Transverse colon (tissue), 4 donors: ENCODE measurements around the gene BYSL. TPM values are rescaled to one million over a fixed set of nuclear protein-coding genes. Genes with fewer than 3 reads are reported as not detected.

ENCODE experiments used
- DNase-seq: peaks from one replicate; pipeline ENCODE4 v3.0.0-alpha.2; 2019
- H3K27ac ChIP-seq, 4 donors: fragments of 200-600 bp; sonication (generic); 2 replicates each; pipeline ENCODE4 v1.5.1; 2016 to 2018; ENCODE audit warnings: inconsistent platforms in 4 of 4
- H3K27me3 ChIP-seq: fragments of 200-600 bp; sonication (generic); 2 replicates; pipeline ENCODE4 v1.5.1; 2017; ENCODE audit warnings: inconsistent platforms
- H3K36me3 ChIP-seq, 4 donors: fragments of 200-600 bp; sonication (generic); 2 replicates each; pipeline ENCODE4 v1.5.1; 2017 to 2019; ENCODE audit warnings: inconsistent platforms in 4 of 4
- H3K4me1 ChIP-seq, 4 donors: fragments of 200-600 bp; sonication (generic); 2 replicates each; pipeline ENCODE4 v1.5.1; 2017 to 2020; ENCODE audit warnings: inconsistent platforms in 4 of 4
- H3K4me3 ChIP-seq, 4 donors: fragments of 200-600 bp; sonication (generic); 1 replicate in 1 of 4; 2 replicates in 3 of 4; pipeline versions ENCODE4 v1.5.1 to v1.6.1; 2017 to 2019; ENCODE audit warnings: inconsistent platforms in 4 of 4
- H3K9me3 ChIP-seq, 2 donors: fragments of 200-600 bp; sonication (generic); 2 replicates each; pipeline ENCODE4 v1.5.1; 2017 to 2019; ENCODE audit warnings: inconsistent platforms in 2 of 2
- CTCF ChIP-seq, 5 experiments: fragments of 200-600 bp in 3 of 5; fragments of 450-650 bp in 2 of 5; sonication (generic) in 3 of 5; IDR thresholded peaks; 1 replicate in 2 of 5; 2 replicates in 3 of 5; pipeline ENCODE4 v1.5.1; 2016 to 2017; ENCODE audit warnings: antibody characterized with exemption in 5 of 5, inconsistent platforms in 3 of 5, mild to moderate bottlenecking in 2 of 5, moderate library complexity in 1 of 5
- EP300 ChIP-seq: sonication (generic); formaldehyde crosslinking; IDR thresholded peaks from one replicate; pipeline ENCODE4 v1.6.1; 2017; ENCODE audit warnings: antibody characterized with exemption, low read depth
- POLR2A ChIP-seq: fragments of 450-650 bp; IDR thresholded peaks from one replicate; pipeline ENCODE4 v1.6.1; 2016; ENCODE audit warnings: antibody characterized with exemption, mild to moderate bottlenecking, moderate library complexity
- POLR2AphosphoS5 ChIP-seq, 3 donors: sonication (generic); formaldehyde crosslinking; IDR thresholded peaks; one replicate each; pipeline ENCODE4 v1.6.1; 2016; ENCODE audit warnings: antibody characterized with exemption in 3 of 3
- WGBS, 2 donors: methylation state at CpG; one replicate each; pipeline ENCODE4 v1.1.5; 2018; ENCODE audit warnings: low coverage in 1 of 2; 5-methylcytosine and 5-hydroxymethylcytosine counted together
- in situ Hi-C, 4 donors: fragments of 200-750 bp; cut with MboI; loops; one replicate each; pipeline versions ENCODE4 v1.15.0 to v1.15.1; 2017; ENCODE audit warnings: low sequenced_read_pairs in 3 of 4, low pct_ligation_motif_present in 1 of 4, low pct_unique_long_range_greater_than_20kb in 1 of 4
- intact Hi-C: fragments of 100-400 bp; cut with DNase I; formaldehyde crosslinking; loops from one replicate; pipeline ENCODE4 v1.15.1; 2023; ENCODE audit warnings: low total_unique reads
- total RNA-seq, 4 donors: library from RNA; depleted of rRNA; stranded (reverse); fragments of >200 nt; gene quantifications; one replicate each; pipeline ENCODE4 v1.1.0, GENCODE V29; 2016

Gene BYSL
- total RNA-seq, 4 donors from 2014 or later, result 3.4 to 5.9 (median 5.2) TPM

- no peak for DNase-seq
- no peak overlapping the region for H3K27ac ChIP-seq
- no peaks in the 10 kb centered on the region for H3K36me3 ChIP-seq
- H3K9me3 ChIP-seq, result no peaks in the 10 kb centered on the region
- TF ChIP-seq CTCF (IDR thresholded peaks at IDR 0.05), result no peak
- TF ChIP-seq POLR2AphosphoS5 (IDR thresholded peaks at IDR 0.05), result no peak
- no peak for TF ChIP-seq EP300
- no peak for TF ChIP-seq POLR2A
- intact Hi-C loops, result no loop called here
- WGBS, 2 donors, result 90 to 93% methylated on average over 2 of the region's 2 CpGs
- H3K4me3 ChIP-seq, result no peak overlapping the region
- in situ Hi-C loops, result no loop called here
- H3K27me3 ChIP-seq, result no peaks in the 10 kb centered on the region
- no peaks in the 10 kb centered on the region for H3K4me1 ChIP-seq
These were observed 33.4 kb downstream of the BYSL start for GRCh38 chr6:41954668-41955067.

- DNase-seq, result no peak
- intact Hi-C loops (no loop called here), in situ Hi-C loops (no loop called here)
- H3K9me3 ChIP-seq, result no peaks in the 10 kb centered on the region
- TF ChIP-seq POLR2AphosphoS5 (IDR thresholded peaks at IDR 0.05), result no peak
- no peak for TF ChIP-seq CTCF (IDR thresholded peaks at IDR 0.05)
- TF ChIP-seq EP300, result no peak
- no peak for TF ChIP-seq POLR2A
- no peaks in the 10 kb centered on the region for H3K27me3 ChIP-seq
- H3K4me1 ChIP-seq, result no peaks in the 10 kb centered on the region
- no peak overlapping the region for H3K27ac ChIP-seq
- H3K36me3 ChIP-seq, result no peaks in the 10 kb centered on the region
- WGBS, 2 donors, result 84% methylated on average over 2 of the region's 2 CpGs; no CpG with 5 or more reads in 1 of the 2 donors
- H3K4me3 ChIP-seq, result no peak overlapping the region
These were observed 34.1 kb downstream of the BYSL start for GRCh38 chr6:41955412-41955811.

- Histone ChIP-seq H3K9me3 (no peaks in the 10 kb centered on the region), H3K27ac (no peak overlapping the region), H3K36me3 (no peaks in the 10 kb centered on the region), H3K27me3 (no peaks in the 10 kb centered on the region), H3K4me1 (no peaks in the 10 kb centered on the region), H3K4me3 (no peak overlapping the region)
- in situ Hi-C loops, result no loop called here
- TF ChIP-seq POLR2A (no peak), POLR2AphosphoS5 (IDR thresholded peaks at IDR 0.05) (no peak), EP300 (no peak), CTCF (IDR thresholded peaks at IDR 0.05) (no peak)
- DNase-seq, result no peak
- intact Hi-C loops, result no loop called here
- 87 to 91% methylated on average over 3 to 4 of the region's 4 CpGs for WGBS, 2 donors
These were observed 35.8 kb downstream of the BYSL start for GRCh38 chr6:41957117-41957516.

GRCh38 chr6:41958022-41958856, 36.9 kb downstream of the BYSL start:
- intact Hi-C loops (no loop called here), in situ Hi-C loops (no loop called here)
- TF ChIP-seq POLR2AphosphoS5 (IDR thresholded peaks at IDR 0.05) (no peak), POLR2A (no peak)
- Histone ChIP-seq H3K27me3 (no peaks in the 10 kb centered on the region), H3K4me3 (no peak overlapping the region), H3K9me3 (no peaks in the 10 kb centered on the region), H3K4me1 (no peaks in the 10 kb centered on the region), H3K27ac (no peak overlapping the region), H3K36me3 (no peaks in the 10 kb centered on the region)
- WGBS, 2 donors, result 83 to 93% methylated on average over 5 to 6 of the region's 6 CpGs
- no peak for DNase-seq
